HuH-7.5 (cell line): ENCODE data around the gene SFXN5.

Experiments used
- DNase-seq: peaks from one replicate; pipeline ENCODE4 v3.0.0; 2011; ENCODE audit warnings: low spot score

Gene SFXN5

GRCh38 chr2:73053316-73054114, 18.0 kb downstream of the SFXN5 start:
- DNase-seq: no peak

GRCh38 chr2:73050121-73050545, 21.4 kb downstream of the SFXN5 start:
- no peak for DNase-seq

- no peak for DNase-seq
Measured at GRCh38 chr2:73043929-73044832, 27.3 kb downstream of the SFXN5 start.

GRCh38 chr2:73043276-73043675, 28.2 kb downstream of the SFXN5 start:
- DNase-seq: no peak

GRCh38 chr2:73037947-73038585, 33.4 kb downstream of the SFXN5 start:
- DNase-seq: no peak

- DNase-seq: no peak
Measured at GRCh38 chr2:73036766-73037165, 34.7 kb downstream of the SFXN5 start.

- no peak for DNase-seq
Measured at GRCh38 chr2:73035899-73036711, 35.4 kb downstream of the SFXN5 start.

- DNase-seq: no peak
Measured at GRCh38 chr2:73034661-73035375, 36.7 kb downstream of the SFXN5 start.

GRCh38 chr2:73033766-73034381, 37.6 kb downstream of the SFXN5 start:
- DNase-seq: no peak

- no peak for DNase-seq
Measured at GRCh38 chr2:73033142-73033765, 38.3 kb downstream of the SFXN5 start.

GRCh38 chr2:73032702-73033097, 38.8 kb downstream of the SFXN5 start:
- no peak for DNase-seq

- DNase-seq: peak; percentile 45
Measured at GRCh38 chr2:73031725-73032701, 39.5 kb downstream of the SFXN5 start.

- DNase-seq: no peak
Measured at GRCh38 chr2:73031095-73031678, 40.3 kb downstream of the SFXN5 start.

GRCh38 chr2:73028841-73029240, 42.7 kb downstream of the SFXN5 start:
- no peak for DNase-seq

- DNase-seq: no peak
Measured at GRCh38 chr2:73027340-73027739, 44.2 kb downstream of the SFXN5 start.

GRCh38 chr2:73023497-73023896, 48.0 kb downstream of the SFXN5 start:
- DNase-seq: no peak

GRCh38 chr2:73022024-73022568, 49.4 kb downstream of the SFXN5 start:
- DNase-seq: no peak

- no peak for DNase-seq
Measured at GRCh38 chr2:73021371-73022010, 50.0 kb downstream of the SFXN5 start.
